ENCODE data around the gene KSR1.

- no peak for TF ChIP-seq CTCF (IDR thresholded peaks at IDR 0.05)
- TF ChIP-seq POLR2A (IDR thresholded peaks at IDR 0.05) = no peak
Measured at GRCh38 chr17:27495460-27495859, 39.2 kb downstream of the KSR1 start.

Measured in testis (tissue), 2 donors.